HL-60 (cell line): ENCODE data around the gene SRPK2.

ENCODE experiments used
- POLR2AphosphoS5 ChIP-seq: IDR thresholded peaks from 2 replicates; pipeline ENCODE4 v1.6.1; 2012; ENCODE audit warnings: low read depth
- TF ChIP-seq, protein P1 (sequence below): IDR thresholded peaks from one replicate; pipeline ENCODE4 v1.5.1; 2011; ENCODE audit warnings: low read length, control low read depth, inconsistent platforms; ENCODE audit not compliant: insufficient read depth
- TF ChIP-seq, protein P2 (sequence below): IDR thresholded peaks from 2 replicates; pipeline ENCODE4 v1.6.1; 2012; ENCODE audit warnings: low read depth; ENCODE audit not compliant: insufficient replicate concordance

DNA sequence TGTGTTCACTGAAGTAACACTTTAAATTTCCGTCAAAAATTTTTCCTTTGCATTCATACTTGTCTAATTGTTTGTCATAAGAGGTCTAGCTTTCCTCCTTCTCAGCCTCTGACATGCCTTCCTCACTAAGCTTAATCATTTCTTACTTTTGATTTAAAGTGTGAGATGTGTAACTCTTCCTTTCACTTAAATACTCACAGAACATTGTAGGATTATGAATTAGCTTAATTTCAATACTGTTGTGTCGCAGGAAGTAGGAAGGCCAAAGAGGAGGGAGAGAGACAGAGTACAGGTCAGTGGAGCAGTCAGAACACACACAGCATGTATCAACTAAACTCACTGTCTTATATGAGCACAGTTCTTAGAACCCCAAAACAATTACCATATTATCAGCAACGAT is 99.0 kb downstream of the SRPK2 start:
- TF ChIP-seq, protein P1, sequence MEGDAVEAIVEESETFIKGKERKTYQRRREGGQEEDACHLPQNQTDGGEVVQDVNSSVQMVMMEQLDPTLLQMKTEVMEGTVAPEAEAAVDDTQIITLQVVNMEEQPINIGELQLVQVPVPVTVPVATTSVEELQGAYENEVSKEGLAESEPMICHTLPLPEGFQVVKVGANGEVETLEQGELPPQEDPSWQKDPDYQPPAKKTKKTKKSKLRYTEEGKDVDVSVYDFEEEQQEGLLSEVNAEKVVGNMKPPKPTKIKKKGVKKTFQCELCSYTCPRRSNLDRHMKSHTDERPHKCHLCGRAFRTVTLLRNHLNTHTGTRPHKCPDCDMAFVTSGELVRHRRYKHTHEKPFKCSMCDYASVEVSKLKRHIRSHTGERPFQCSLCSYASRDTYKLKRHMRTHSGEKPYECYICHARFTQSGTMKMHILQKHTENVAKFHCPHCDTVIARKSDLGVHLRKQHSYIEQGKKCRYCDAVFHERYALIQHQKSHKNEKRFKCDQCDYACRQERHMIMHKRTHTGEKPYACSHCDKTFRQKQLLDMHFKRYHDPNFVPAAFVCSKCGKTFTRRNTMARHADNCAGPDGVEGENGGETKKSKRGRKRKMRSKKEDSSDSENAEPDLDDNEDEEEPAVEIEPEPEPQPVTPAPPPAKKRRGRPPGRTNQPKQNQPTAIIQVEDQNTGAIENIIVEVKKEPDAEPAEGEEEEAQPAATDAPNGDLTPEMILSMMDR, result no peak
- TF ChIP-seq POLR2AphosphoS5, result no peak
- TF ChIP-seq, protein P2, sequence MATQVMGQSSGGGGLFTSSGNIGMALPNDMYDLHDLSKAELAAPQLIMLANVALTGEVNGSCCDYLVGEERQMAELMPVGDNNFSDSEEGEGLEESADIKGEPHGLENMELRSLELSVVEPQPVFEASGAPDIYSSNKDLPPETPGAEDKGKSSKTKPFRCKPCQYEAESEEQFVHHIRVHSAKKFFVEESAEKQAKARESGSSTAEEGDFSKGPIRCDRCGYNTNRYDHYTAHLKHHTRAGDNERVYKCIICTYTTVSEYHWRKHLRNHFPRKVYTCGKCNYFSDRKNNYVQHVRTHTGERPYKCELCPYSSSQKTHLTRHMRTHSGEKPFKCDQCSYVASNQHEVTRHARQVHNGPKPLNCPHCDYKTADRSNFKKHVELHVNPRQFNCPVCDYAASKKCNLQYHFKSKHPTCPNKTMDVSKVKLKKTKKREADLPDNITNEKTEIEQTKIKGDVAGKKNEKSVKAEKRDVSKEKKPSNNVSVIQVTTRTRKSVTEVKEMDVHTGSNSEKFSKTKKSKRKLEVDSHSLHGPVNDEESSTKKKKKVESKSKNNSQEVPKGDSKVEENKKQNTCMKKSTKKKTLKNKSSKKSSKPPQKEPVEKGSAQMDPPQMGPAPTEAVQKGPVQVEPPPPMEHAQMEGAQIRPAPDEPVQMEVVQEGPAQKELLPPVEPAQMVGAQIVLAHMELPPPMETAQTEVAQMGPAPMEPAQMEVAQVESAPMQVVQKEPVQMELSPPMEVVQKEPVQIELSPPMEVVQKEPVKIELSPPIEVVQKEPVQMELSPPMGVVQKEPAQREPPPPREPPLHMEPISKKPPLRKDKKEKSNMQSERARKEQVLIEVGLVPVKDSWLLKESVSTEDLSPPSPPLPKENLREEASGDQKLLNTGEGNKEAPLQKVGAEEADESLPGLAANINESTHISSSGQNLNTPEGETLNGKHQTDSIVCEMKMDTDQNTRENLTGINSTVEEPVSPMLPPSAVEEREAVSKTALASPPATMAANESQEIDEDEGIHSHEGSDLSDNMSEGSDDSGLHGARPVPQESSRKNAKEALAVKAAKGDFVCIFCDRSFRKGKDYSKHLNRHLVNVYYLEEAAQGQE, result no peak
